Tongue (tissue), 2 donors: ENCODE measurements around the gene CNTN2. TPM values are rescaled to one million over a fixed set of nuclear protein-coding genes. Genes with fewer than 3 reads are reported as not detected.

ENCODE experiments used
- DNase-seq: peaks from one replicate; pipeline ENCODE4 v3.0.0-alpha.2; 2015
- total RNA-seq: library from RNA; depleted of rRNA; stranded (reverse); fragments of >200 nt; gene quantifications from one replicate; pipeline ENCODE4 v1.2.3, GENCODE V29; 2014

The CNTN2 gene
- total RNA-seq, 1 donor from 2014 or later, result 3.1 TPM

- DNase-seq, result no peak
Observed at GRCh38 chr1:205056956-205057568, 14.1 kb downstream of the CNTN2 start.

- no peak for DNase-seq
Observed at GRCh38 chr1:205057808-205058575, 15.0 kb downstream of the CNTN2 start.

- no peak for DNase-seq
Observed at GRCh38 chr1:205058853-205059252, 15.8 kb downstream of the CNTN2 start.

GRCh38 chr1:205059660-205060059 is 16.6 kb downstream of the CNTN2 start:
- DNase-seq, result no peak

GRCh38 chr1:205060746-205061145 is 17.7 kb downstream of the CNTN2 start:
- DNase-seq, result no peak

- no peak for DNase-seq
Observed at GRCh38 chr1:205061227-205061626, 18.2 kb downstream of the CNTN2 start.

GRCh38 chr1:205061665-205062069 is 18.7 kb downstream of the CNTN2 start:
- peak; percentile 92 for DNase-seq

GRCh38 chr1:205062319-205062718 is 19.3 kb downstream of the CNTN2 start:
- DNase-seq, result no peak

GRCh38 chr1:205062895-205063294 is 19.9 kb downstream of the CNTN2 start:
- no peak for DNase-seq

GRCh38 chr1:205064301-205064700 is 21.3 kb downstream of the CNTN2 start:
- DNase-seq, result no peak

- DNase-seq, result no peak
Observed at GRCh38 chr1:205064741-205065316, 21.8 kb downstream of the CNTN2 start.

- DNase-seq, result no peak
Observed at GRCh38 chr1:205065666-205066065, 22.7 kb downstream of the CNTN2 start.

- no peak for DNase-seq
Observed at GRCh38 chr1:205066141-205066818, 23.3 kb downstream of the CNTN2 start.

GRCh38 chr1:205067031-205067430 is 24.0 kb downstream of the CNTN2 start:
- no peak for DNase-seq

GRCh38 chr1:205068001-205068400 is 25.0 kb downstream of the CNTN2 start:
- DNase-seq, result no peak

- DNase-seq, result no peak
Observed at GRCh38 chr1:205068457-205069040, 25.5 kb downstream of the CNTN2 start.

GRCh38 chr1:205069371-205070125 is 26.5 kb downstream of the CNTN2 start:
- DNase-seq, result no peak

GRCh38 chr1:205071028-205071409 is 28.0 kb downstream of the CNTN2 start:
- DNase-seq, result no peak

GRCh38 chr1:205071801-205072200 is 28.8 kb downstream of the CNTN2 start:
- no peak for DNase-seq

GRCh38 chr1:205072286-205072685 is 29.3 kb downstream of the CNTN2 start:
- no peak for DNase-seq

GRCh38 chr1:205072881-205073280 is 29.9 kb downstream of the CNTN2 start:
- DNase-seq, result no peak

GRCh38 chr1:205073511-205073910 is 30.5 kb downstream of the CNTN2 start:
- DNase-seq, result peak; percentile 3
